ENCODE results near the gene CAPN9. TPM values are rescaled to one million over a fixed set of nuclear protein-coding genes. Genes with fewer than 3 reads are reported as not detected.

The CAPN9 gene
- total and polyA plus RNA-seq, 9 of the 15 experiments (the other 6 are each of a cell fraction or from before 2014, with no cell fraction given), result not detected

- TF ChIP-seq JUND (IDR thresholded peaks at IDR 0.05; ENCODE audit: borderline replicate concordance, low read depth, low read length), result no peak
- TF ChIP-seq JUND (tag; IDR thresholded peaks at IDR 0.05; ENCODE audit: borderline replicate concordance, low read depth, low read length), result no peak
- no peak for TF ChIP-seq ZBTB1 (CRISPR knock-in tag; IDR thresholded peaks at IDR 0.05; ENCODE audit: borderline replicate concordance, low read depth)
- no peak for TF ChIP-seq ETS2 (tag; IDR thresholded peaks at IDR 0.05; ENCODE audit: borderline replicate concordance, poor library complexity, severe bottlenecking)
- no peak for TF ChIP-seq TRIM25 (IDR thresholded peaks at IDR 0.05; ENCODE audit: borderline replicate concordance)
Observed at GRCh38 chr1:230757856-230758708, 10.9 kb downstream of the CAPN9 start (continued).

GRCh38 chr1:230758709-230759368, 11.7 kb downstream of the CAPN9 start:
- ChIA-PET CTCF (ENCODE audit: low intra/inter-chr PET ratio) (no interaction called here), POLR2A (interaction anchor here (1.3 kb wide), 1 partner anchor 18 kb away, joined by 4 read pairs; no protein-coding TSS in a partner anchor)
- TF ChIP-seq GTF2E2 (tag; IDR thresholded peaks at IDR 0.05), result no peak
- no peak for TF ChIP-seq TCF3 (CRISPR knock-in tag; IDR thresholded peaks at IDR 0.05)
- no peak for TF ChIP-seq PBX2 (CRISPR knock-in tag; IDR thresholded peaks at IDR 0.05; ENCODE audit: low read depth)
- no peak for TF ChIP-seq PBX2 (tag; conservative IDR thresholded peaks at IDR 0.05; ENCODE audit: low read depth)
- 0 out of 2 replicates have a peak, but pooled peaks have one; percentile 38 for TF ChIP-seq ZNF395 (CRISPR knock-in tag; IDR thresholded peaks at IDR 0.05)
- TF ChIP-seq SAFB (IDR thresholded peaks at IDR 0.05; ENCODE audit: borderline replicate concordance, low read depth, low read length), result no peak
- no peak for TF ChIP-seq ZBTB17 (CRISPR knock-in tag; IDR thresholded peaks at IDR 0.05)
- peak; percentile 61 for TF ChIP-seq CBFA2T2 (conservative IDR thresholded peaks at IDR 0.05)

More at GRCh38 chr1:230758709-230759368, 11.7 kb downstream of the CAPN9 start:
- Histone ChIP-seq H3K4me1 (replicated peaks in 1 of 2; ENCODE audit: control insufficient read depth in 2 of 2, insufficient read depth in 2 of 2, low read length in 2 of 2) (no peaks in the 10 kb centered on the region; a peak in 1 of 5 replicates), H3K36me3 (ENCODE audit: control insufficient read depth, insufficient read depth, low read length) (no peaks in the 10 kb centered on the region), H3K9me1 (ENCODE audit: control insufficient read depth, insufficient read depth, low read length) (no peaks in the 10 kb centered on the region), H4K20me1 (replicated peaks; ENCODE audit: control insufficient read depth, insufficient read depth, low read length) (peaks cover 9% of the 10 kb centered on the region; the same call in 1 of the 2 replicates), H3K9ac (ENCODE audit: insufficient read depth in 1 of 2, low read depth in 2 of 2, low read length in 2 of 2) (no peak overlapping the region), H3K9me3 (replicated peaks; ENCODE audit: control insufficient read depth, insufficient read depth, low read depth, low read length) (no peaks in the 10 kb centered on the region), H2AFZ (ENCODE audit: low read depth, low read length) (no peak overlapping the region), H3K27ac (ENCODE audit: extremely low read depth, low read depth, low read length) (no peak overlapping the region), H3K79me2 (ENCODE audit: control insufficient read depth, insufficient read depth, low read length) (no peaks in the 10 kb centered on the region), H3K27me3 (ENCODE audit: control insufficient read depth in 2 of 2, insufficient read depth in 2 of 2, low read length in 2 of 2) (peaks cover 43 to 79% of the 10 kb centered on the region in 2 experiments), H3K4me3 (no peak overlapping the region), H3K4me2 (ENCODE audit: insufficient read depth, low read length) (no peak overlapping the region)
- intact Hi-C loops (cut with micrococcal nuclease) (no loop called here), in situ Hi-C loops (cut with MboI) (no loop called here)
- ATAC-seq, result no peak
- under 1% methylated on average over 8 of the region's 8 CpGs for WGBS (ENCODE audit: insufficient coverage, low coverage, missing lambda C conversion rate)
- FAIRE-seq, result no peak
- BruUV-seq (replicated peaks), result no TSS peak
- no peak for DNase-seq (ENCODE audit: extremely low read depth in 1 of 4, low spot score in 3 of 4)
